ENCODE data around the gene GNS. TPM values are rescaled to one million over a fixed set of nuclear protein-coding genes. Genes with fewer than 3 reads are reported as not detected.

GNS gene
- total RNA-seq, 1 donor from 2014 or later, result 188 TPM

GRCh38 chr12:64773386-64773785 is 14.2 kb upstream of the GNS start:
- H3K9me3 ChIP-seq, result peaks cover 4% of the 10 kb centered on the region
- no peak for DNase-seq
- H3K36me3 ChIP-seq, result no peaks in the 10 kb centered on the region
- H3K27ac ChIP-seq, result no peak overlapping the region
- no peak overlapping the region for H3K4me3 ChIP-seq
- no peak for ATAC-seq
- no peaks in the 10 kb centered on the region for H3K4me1 ChIP-seq
- no peaks in the 10 kb centered on the region for H3K27me3 ChIP-seq
- intact Hi-C loops (cut with DNase I), result no loop called here
- TF ChIP-seq CTCF (IDR thresholded peaks at IDR 0.05), result no peak

- no peak overlapping the region for H3K27ac ChIP-seq
- H3K4me1 ChIP-seq, result no peaks in the 10 kb centered on the region
- intact Hi-C loops (cut with DNase I), result no loop called here
- no peaks in the 10 kb centered on the region for H3K9me3 ChIP-seq
- H3K36me3 ChIP-seq, result no peaks in the 10 kb centered on the region
- ATAC-seq (no peak), DNase-seq (no peak)
- TF ChIP-seq CTCF (IDR thresholded peaks at IDR 0.05), result no peak
- H3K4me3 ChIP-seq, result no peak overlapping the region
- no peaks in the 10 kb centered on the region for H3K27me3 ChIP-seq
Observed at GRCh38 chr12:64767495-64767894, 8.3 kb upstream of the GNS start.

GRCh38 chr12:64760808-64761573 is 1.8 kb upstream of the GNS start:
- H3K27ac ChIP-seq, result no peak overlapping the region
- peaks cover 18% of the 10 kb centered on the region for H3K4me1 ChIP-seq
- TF ChIP-seq CTCF (IDR thresholded peaks at IDR 0.05), result no peak
- H3K4me3 ChIP-seq, result no peak overlapping the region
- no peaks in the 10 kb centered on the region for H3K36me3 ChIP-seq
- DNase-seq, result no peak
- no peaks in the 10 kb centered on the region for H3K9me3 ChIP-seq
- no peaks in the 10 kb centered on the region for H3K27me3 ChIP-seq
- intact Hi-C loops (cut with DNase I), result no loop called here
- ATAC-seq, result no peak

- peak overlapping the region; percentile 94 for H3K4me3 ChIP-seq
- no peak for TF ChIP-seq CTCF (IDR thresholded peaks at IDR 0.05)
- H3K4me1 ChIP-seq, result peaks cover 30% of the 10 kb centered on the region
- no peaks in the 10 kb centered on the region for H3K27me3 ChIP-seq
- peak overlapping the region; percentile 86 for H3K27ac ChIP-seq
- peaks cover 13% of the 10 kb centered on the region for H3K36me3 ChIP-seq
- H3K9me3 ChIP-seq, result no peaks in the 10 kb centered on the region
- intact Hi-C loops (cut with DNase I), result no loop called here
- DNase-seq (no peak), ATAC-seq (peak; percentile 14)
Observed at GRCh38 chr12:64757771-64758170, 1.4 kb downstream of the GNS start.

- DNase-seq, result no peak
- Histone ChIP-seq H3K27ac (no peak overlapping the region), H3K4me1 (peaks cover 37% of the 10 kb centered on the region), H3K4me3 (no peak overlapping the region), H3K9me3 (no peaks in the 10 kb centered on the region), H3K36me3 (peaks cover 20% of the 10 kb centered on the region), H3K27me3 (no peaks in the 10 kb centered on the region)
- no peak for TF ChIP-seq CTCF (IDR thresholded peaks at IDR 0.05)
- intact Hi-C loops (cut with DNase I), result no loop called here
- no peak for ATAC-seq
Observed at GRCh38 chr12:64756376-64756775, 2.8 kb downstream of the GNS start.

All from upper lobe of right lung (tissue), 1 donor.